HG03432 (cell line): Measurements from ENCODE around the gene ZNF417.
"Not testable (repeated sequence)": the region's sequence is repeated elsewhere in the genome, so short reads cannot be mapped to it uniquely, and the experiment has no call there.

Experiments used
- ATAC-seq: cut with Tn5 transposase; IDR thresholded peaks from one replicate; pipeline ENCODE4 v1.9.1; 2021; ENCODE audit warnings: mild to moderate bottlenecking, moderate library complexity; ENCODE audit not compliant: unreplicated experiment

Gene ZNF417

DNA sequence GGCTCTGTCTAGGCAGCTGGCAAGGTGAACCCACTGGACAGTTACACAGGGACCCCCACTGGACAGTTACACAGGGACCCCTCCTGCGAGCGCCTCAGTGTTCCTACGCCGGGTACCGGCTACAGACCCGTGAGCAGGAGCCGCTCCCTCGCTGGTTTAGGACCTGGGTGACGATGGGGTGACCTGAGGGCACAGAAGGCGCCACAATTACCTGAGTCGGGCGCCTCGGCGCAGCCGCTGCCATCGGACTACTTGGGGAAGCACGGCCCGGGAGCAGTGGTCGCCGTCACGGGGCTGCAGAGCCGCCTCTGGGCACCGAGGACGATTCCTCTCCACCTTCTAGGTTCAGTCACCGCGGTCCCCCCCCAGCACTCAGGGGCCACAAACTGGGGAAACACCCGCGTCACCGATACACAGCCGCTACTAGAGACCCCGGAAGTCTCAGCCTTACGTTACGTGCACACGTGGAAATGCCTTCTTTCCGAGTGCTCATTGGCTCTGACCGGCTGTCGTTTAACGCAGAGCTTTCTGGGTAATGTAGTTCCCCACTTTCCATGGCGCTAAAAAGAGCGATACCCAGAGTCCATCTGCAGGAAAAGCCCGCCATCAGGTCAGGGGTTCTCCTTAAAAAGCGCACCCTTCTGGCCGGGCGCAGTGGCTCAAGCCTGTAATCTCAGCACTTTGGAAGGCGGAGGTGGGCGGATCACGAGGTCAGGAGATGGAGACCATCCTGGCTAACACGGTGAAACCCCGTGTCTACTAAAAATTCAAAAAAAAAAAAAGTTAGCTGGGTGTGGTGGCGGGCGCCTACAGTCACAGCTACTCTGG lies at the start of gene ZNF417:
Gene ZNF417, minus strand, starts transcription at position 425 of the 828 bp plus-strand sequence. Its CDS starts 181 bp downstream, at position 244.
- peak; percentile 96 for ATAC-seq

DNA sequence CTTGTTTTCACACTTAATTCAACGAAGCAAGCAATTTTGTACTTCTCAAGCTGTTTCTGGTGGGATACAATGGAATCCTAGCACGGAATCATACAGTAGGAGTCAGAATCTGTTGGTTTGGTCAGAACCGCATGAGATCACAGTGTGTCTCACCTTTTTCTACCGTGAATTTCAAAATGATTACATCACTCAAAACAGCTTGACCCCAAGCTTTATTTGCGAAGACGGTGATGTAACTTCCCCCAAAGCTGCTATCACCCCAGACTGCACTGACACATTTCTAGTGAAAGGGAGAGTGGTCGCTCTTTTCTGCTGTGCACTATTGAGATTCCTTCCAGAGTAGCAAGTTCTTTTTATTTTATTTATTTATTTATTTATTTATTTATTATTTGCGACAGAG lies 48.4 kb upstream of the ZNF417 start:
- no peak for ATAC-seq

DNA sequence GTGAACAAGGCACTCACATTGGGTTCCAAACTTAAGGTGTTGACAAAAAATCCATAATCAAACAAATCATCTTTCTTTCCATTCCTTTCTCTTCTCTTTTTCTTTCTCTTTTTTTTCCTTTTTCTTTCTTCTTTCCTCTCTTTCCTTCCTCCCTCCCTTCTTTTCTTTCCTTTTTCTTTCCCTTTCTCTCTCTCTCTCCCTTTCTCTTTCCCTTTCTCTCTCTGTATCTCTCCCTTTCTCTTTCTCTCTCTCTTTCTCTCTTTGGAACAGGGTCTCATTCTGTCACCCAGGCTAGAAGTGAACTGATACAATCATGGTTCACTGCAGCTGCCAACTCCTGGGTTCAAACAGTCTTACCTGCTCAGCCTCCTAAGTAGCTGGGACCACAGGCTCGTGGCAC lies 45.4 kb upstream of the ZNF417 start:
- ATAC-seq: no peak

DNA sequence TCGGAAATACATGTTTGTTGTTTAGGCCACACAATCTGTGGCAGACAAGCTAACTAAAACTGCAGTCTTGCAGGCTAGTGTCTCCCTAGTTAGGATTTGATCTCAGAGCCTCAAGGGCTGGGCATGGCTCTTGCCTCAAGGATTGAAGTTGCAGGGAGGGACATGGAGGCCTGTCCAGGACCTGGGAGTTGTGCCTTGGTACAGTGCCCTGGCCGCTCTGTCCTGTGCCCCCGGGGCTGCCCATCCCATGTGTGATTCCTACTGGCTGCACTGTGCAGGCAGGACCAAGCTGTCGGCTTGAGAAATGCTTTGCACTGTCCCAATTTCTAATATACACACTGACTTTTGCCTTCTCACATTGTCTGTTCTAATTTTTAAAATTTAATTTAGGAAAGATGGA lies 38.6 kb upstream of the ZNF417 start:
- no peak for ATAC-seq

DNA sequence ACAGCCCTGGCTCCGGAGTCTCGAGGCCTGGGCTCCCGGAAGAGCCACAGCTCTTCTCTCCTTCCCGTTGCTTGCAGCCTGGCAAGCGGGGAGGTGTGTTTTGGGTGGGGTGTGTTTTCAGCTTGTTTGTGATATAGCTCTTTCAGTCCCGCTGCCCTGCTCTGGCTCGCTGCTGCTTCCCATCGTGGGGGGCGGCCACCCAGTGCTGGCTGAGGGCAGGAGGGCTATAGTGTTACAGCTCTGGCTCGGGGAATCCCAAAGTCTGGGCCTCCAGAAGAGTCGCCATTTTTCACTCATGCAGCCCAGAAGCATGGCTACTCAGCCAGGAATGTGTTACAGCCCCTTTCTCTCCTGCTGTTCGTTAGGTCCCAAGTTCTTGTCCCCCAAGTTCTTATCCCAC lies 33.3 kb upstream of the ZNF417 start:
- no peak for ATAC-seq

DNA sequence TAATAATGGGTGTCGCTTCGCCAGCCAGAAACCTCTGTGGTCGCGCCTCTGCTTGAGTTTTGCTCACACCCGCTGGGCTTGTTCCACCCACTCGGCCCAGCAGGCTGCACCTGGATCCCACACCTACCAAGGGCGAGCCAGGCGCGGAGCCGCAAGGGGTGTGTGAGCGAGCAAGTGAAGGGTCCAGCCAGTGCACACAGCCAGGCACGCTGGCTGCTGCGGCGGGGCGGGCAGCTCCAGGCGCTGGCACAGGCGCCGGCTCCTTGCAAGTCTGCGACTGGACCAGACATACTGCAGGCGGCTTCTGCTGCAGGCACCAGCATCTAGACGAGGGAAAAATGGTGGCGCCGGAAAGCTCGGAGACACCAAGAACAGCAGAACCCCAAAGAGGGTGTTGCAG lies 32.9 kb upstream of the ZNF417 start:
- no peak for ATAC-seq

DNA sequence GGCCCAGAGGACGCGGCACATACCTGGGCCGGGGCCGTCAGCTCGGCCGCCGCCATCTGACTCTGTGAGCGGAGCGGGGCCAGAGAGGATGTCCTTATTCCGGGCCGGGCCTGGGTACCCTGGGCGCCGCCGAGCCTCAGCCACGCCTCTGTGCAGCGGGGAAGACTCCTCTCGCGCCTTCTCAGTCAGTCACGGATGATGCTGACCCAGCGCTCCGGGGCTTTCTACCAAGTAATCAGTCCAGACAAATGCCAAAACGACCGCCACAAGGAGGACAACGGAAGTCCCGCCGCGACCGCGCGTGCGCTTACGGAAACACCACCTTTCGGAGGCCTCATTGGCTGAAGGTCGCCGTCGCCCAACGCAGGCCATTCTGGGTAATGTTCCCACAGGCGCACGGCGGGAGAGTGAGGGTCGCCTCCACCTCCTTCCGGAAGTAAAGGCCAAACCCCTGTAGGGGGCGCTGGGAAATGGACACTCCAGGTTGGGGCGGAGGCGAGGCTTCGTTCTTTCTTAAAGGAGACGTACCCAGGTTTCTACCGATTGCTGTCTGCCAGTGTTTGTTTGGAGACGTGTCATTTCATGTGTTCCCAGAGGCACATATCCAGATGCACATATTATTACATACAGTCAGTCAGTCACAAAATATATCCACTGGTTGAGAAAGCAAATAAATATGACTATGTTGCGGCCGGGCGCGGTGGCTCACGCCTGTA lies 31.2 kb upstream of the ZNF417 start, which contains the start of gene ZNF256:
Gene ZNF256, minus strand, starts transcription at position 288 of the 716 bp plus-strand sequence. Its CDS starts 232 bp downstream, at position 56.
- ATAC-seq: peak; percentile 90

DNA sequence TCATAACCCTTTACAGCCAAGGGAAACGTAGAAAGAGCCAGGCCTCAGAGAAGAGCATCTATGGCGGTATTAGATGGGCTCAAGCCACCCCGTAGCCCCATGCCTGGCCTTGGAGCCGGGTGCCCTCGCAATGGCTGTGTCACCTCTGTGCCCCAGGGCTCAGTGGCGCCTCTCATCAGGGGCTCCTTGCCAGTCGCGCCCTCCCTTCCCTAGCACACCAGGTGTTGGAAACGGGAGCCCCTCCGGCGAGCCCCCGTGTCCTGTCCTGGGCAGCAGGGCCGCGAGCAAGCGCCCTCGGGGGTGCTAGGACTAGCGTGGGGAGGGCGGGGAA lies 30.7 kb upstream of the ZNF417 start:
- ATAC-seq: no peak

DNA sequence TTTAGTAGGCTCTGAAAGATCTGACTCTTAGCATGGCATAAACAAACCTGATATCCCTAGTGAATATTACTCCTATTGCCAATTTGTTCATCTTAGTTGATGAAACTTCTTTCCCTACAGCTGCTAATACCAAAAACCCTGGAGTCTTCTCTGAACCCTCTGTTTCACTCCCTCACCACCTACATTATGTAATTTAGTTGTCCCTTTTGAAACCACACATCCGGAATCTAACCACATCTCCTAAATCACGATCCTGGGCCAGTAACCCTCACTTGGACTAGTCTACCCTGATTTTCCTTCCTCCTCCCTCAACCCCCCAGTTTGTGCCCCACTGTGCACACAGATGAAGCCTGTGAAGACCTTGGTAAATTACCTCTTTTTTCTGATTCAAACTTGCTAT lies 29.9 kb upstream of the ZNF417 start:
- no peak for ATAC-seq

DNA sequence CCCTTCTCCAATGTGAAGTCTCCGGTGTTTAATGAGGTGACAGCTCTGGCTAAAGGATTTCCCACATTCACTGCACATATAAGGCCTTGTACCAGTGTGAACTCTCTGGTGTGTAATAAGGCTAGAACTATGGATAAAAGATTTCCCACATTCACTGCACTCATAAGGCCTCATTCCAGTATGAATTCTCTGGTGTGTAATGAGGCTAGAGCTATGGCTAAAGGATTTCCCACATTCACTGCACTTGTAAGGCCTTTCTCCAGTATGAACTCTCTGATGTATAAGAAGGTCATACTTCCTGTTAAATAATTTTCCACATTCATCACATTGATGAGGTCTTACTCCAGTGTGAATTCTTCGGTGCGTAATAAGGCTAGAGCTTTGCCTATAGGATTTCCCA lies 25.2 kb upstream of the ZNF417 start:
- ATAC-seq: no peak

DNA sequence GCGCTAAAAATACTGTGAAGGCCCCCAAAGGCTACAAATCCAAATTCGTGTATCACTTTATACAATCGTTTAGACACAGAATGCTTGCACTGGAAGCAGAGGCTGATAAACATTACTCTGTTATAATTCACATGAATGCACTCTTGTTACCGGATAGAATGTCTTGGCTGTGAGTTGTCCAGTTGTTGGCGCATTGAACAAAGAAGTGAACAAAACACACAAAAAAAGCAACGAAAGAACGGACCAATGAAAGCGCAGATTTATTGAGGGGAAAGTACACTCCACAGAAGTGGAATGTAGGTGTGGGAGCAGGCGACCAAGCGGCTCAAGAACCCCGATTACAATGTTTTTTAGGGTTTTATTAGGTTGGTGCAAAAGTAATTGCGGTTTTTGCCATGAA lies 19.3 kb upstream of the ZNF417 start:
- no peak for ATAC-seq

DNA sequence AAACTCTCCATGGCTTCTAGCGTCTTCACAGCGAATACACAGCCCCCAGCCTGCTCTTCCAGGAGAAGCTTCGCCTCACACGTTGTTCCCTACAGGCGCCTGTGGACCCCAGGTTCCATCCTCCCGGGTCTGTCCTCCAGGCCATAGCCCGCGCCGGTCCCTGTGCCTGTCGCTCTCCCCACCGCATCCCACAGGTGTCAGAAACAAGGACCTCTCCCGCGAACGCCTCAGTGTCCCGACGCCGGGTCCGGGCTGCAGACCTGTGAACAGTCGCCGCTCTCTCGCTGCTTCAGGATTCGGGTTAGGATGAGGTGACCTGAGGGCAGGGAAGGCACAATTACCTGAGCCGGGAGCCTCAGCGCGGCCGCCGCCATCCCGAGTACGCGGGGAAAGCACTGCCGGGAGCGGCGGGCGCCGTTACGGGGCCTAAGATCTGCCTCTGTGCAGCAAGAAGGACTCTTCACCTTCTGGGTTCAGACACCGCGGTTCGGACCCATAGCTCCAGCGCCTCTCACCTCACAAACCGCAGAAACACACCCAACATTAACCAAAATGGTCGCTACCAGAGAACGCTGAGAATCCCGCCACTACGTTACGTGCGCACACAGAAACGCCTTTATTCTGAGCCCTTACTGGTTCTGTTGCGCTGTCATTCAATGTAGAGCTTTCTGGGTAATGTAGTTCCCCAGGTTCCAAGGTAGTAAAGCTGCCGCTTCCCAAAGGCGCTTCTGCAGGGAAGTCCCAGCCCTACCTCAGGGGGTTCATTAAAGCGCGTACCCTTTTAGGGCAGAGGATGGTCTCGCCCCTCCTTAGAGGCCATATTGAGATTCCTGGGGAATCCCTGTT lies 18.7 kb upstream of the ZNF417 start, which contains the start of gene ZNF418:
Gene ZNF418, minus strand, starts transcription at position 583 of the 846 bp plus-strand sequence. CDS start 1,580 bp downstream, outside the sequence.
- ATAC-seq: peak; percentile 81

DNA sequence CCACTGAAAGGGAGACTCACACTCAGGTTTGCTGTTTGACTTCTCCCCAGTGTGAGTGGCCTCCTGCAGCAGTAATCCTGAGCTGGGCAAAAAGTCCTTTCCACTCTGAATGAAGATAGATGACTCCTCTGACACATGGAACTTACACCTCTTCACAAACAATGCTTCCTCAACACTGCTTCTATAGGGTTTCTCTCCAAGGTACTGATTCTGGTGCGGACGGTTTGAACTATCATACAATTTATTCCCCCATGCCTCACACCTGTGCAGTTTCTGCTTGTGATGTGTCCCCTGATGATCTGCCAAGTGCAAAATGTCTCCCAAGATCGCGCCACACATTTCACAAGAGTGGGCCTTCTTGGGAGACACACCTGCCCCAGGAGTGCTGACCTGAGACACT lies 11.2 kb upstream of the ZNF417 start:
- no peak for ATAC-seq

DNA sequence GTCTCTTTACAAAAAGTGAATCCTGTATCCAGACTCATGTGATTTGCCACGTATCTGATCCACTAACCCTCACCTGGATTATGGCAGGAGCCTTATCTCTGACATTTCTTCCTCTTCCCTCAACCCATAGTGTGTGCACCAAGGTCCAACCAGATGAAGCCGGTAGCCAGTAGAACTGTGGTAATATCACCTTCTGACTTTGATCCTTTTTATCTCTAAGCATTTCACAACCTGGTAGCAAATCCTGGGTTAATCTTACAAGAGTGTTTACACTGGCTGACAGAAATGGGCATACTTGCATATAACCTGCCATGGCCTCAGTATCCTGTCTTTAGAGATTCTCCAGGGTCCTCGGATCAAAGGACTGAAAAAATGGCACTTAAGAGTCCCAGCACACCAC lies 1.9 kb downstream of the ZNF417 start:
- ATAC-seq: no peak

DNA sequence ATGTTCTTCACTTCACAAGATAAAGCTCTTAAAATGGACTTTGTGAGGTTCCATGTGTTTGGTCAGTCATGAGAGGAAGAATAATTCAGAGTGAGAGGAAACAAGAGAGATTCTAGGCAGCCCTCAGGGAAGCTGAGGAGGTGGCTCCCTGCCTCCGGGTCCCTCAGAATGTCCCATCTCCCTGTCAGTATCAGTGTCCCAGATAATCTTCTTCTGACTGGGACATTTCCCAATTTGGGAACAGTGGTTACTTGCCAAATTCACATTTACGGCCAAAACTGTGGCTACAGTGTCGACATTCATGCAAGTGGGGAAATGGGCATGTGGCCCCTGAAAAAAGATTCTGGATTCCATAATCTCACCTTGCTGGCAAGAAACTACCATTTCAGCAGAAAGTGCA lies 9.0 kb downstream of the ZNF417 start:
- no peak for ATAC-seq

DNA sequence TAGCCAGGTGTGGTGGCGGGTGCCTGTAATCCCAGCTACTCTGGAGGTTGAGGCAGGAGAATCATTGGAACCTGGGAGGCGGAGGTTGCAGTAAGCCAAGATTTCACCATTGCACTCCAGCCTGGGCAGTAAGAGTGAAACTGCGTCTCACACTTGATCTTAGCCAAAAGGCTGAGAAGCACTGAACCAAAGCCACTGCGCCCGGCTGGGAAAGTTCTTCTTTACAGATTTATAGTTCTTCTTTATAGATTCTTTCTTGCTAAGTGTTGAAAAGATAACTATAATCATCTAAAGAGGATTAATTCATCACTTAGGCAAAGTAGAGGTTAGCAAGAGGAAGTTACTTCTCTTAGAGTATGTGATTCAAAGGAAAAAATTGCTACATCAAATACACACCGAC lies 11.1 kb downstream of the ZNF417 start:
- no peak for ATAC-seq

DNA sequence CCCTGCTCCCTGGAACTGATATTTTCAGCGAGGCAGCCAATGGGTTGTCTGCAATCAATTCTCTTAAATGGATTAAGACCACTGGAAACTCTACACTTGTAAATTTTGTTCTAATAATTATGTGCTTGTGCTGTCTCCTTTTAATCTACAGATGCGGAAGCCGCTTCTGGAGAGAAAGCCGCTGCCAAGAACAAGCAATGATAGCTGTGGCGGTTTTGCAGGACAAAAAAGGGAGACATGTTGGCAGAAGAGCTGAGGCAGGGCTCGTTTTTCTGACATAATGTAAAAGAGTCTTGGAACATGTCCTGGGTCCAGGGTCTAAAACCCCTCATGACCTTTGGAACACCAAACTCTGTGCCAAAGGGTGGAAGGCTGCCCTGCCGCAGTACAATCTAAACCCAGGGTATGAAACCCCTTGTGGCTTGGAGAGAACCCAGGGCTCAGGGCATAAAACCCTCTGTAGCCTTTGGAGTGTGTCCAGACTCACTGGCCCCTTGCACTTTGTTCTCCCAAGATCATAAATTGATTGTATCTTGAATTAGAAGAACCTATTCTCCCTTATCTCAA lies 12.7 kb downstream of the ZNF417 start:
- ATAC-seq: no peak

DNA sequence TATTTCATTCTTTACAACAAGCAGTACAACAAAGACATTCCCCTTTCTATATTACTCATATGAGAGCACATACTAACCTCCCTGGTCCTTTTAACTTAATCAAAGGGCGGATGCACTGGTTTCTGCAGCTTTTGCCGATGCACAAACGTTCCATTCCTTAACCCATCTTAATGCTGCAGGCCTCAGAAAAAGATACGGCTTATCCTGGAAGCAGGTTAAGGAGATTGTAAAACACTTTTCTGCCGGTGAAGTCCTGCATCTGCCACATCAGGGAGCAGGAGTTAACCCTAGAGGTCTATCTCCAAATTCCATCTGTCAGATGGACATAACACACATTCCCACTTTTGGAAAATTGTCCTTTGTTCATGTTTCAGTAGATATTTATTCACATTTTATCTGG lies 16.1 kb downstream of the ZNF417 start:
- no peak for ATAC-seq

DNA sequence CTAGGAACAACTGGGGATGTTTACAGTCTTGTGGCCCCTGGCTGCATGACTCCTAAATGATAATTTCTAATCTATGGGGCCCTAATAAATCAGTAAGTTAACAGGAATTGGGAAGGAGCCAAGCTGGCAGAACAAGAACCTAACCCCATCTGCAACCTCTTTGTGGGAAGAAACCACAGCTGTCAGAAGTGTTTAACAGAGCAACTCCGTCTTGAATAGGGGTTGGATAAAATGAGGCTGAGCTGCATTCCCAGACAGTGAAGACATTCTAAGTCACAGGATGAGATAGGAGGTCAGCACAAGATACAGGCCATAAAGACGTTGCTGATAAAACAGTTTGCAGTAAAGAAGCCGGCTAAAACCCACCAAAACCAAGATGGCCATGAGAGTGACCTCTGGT lies 25.7 kb downstream of the ZNF417 start:
- ATAC-seq: not testable (repeated sequence)

DNA sequence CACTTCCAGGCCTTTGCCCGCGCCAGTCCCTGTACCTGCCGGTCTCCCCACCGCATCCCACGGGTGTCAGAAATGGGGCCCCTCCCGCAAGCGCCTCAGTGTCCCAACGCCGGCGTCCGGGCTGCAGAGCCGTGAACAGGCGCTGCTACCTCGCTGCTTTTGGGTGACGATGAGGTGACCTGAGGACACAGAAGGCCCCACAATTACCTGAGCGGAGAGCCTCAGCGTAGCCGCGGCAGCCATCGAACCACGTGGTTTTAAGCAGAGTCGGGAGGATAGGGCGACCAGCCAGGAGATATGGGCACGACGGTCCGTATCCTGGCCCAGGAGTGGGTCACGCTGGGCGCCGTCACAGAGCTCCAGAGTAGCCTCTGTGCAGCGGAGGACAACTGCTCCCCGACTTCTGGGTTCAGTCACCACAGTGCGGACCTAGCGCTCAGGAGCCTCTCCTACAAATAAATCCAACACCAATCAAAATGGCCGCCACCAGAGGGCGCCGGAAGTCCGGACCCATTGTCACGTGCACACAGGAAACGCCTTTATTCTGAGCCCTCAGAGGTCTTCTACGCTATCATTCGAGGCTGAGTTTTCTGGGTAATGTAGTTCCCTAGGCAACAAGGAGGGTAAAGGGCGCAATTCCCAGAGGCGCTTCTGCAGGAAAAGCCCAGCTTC lies 27.7 kb downstream of the ZNF417 start, which contains the start of gene ZNF814:
Gene ZNF814, minus strand, starts transcription at position 478 of the 672 bp plus-strand sequence. Its CDS starts 235 bp downstream, at position 243.
- peak; percentile 89 for ATAC-seq
